OCI-LY1 (cell line): Measurements from ENCODE around the gene TMCO2.

Experiments
- CTCF ChIP-seq: fragments of 200-600 bp; sonication (generic), shearing (Covaris generic); IDR thresholded peaks from 2 replicates; pipeline ENCODE4 v1.5.1; 2017; ENCODE audit warnings: mild to moderate bottlenecking, antibody characterized with exemption, low read length, moderate library complexity, mixed read lengths
- EZH2 ChIP-seq: fragments of 200-600 bp; sonication (generic), shearing (Covaris generic); IDR thresholded peaks from 2 replicates; pipeline ENCODE4 v1.8.0; 2017; ENCODE audit warnings: borderline replicate concordance, mixed run types, mild to moderate bottlenecking, antibody characterized with exemption, low read length, moderate library complexity, mixed read lengths

- no peak for TF ChIP-seq CTCF
- no peak for TF ChIP-seq EZH2
Observed at GRCh38 chr1:40273547-40274166, 25.9 kb downstream of the TMCO2 start.
